ENCODE data around the gene NHSL1. TPM values are rescaled to one million over a fixed set of nuclear protein-coding genes. Genes with fewer than 3 reads are reported as not detected.

The NHSL1 gene
- 6.2 and 9.2 TPM in 2 replicates for total RNA-seq

GRCh38 chr6:138499303-138500018 lies at the start of gene NHSL1:
TSS of gene NHSL1 (minus strand) at chr6:138499494. CDS start at chr6:138499290, 204 bp downstream.

GRCh38 chr6:138403801-138404665 lies 95.3 kb downstream of the NHSL1 start, which contains the start of gene HEBP2:
TSS of gene HEBP2 (plus strand) at chr6:138404223. CDS start at chr6:138404496, 273 bp downstream.

GRCh38 chr6:138377844-138378243 lies 121.5 kb downstream of the NHSL1 start, which contains the start of gene SMIM28:
TSS of gene SMIM28 (plus strand) at chr6:138377905. CDS start at chr6:138378073, 168 bp downstream.

Other genes with a start within 250 kb of the NHSL1 start
- gene SMIM28, start 121.6 kb downstream of the NHSL1 start, total RNA-seq, result not detected in 2 replicates
- gene HEBP2, start 95.3 kb downstream of the NHSL1 start, total RNA-seq, result 31.8 and 41.7 TPM in 2 replicates